Stimulated activated naive CD4-positive, alpha-beta T cell treated with Interleukin-2 at 50 U/mL for 16 hours (primary cell): ENCODE data around the gene C2orf81.

Experiments used
- DNase-seq: peaks from one replicate; lab custom pipeline; 2025; lab: John Stamatoyannopoulos, UW

The C2orf81 gene

GRCh38 chr2:74390606-74391005 is 30.8 kb downstream of the C2orf81 start:
- no peak for DNase-seq

- DNase-seq = no peak
Observed at GRCh38 chr2:74387346-74387745, 34.1 kb downstream of the C2orf81 start.

GRCh38 chr2:74385396-74385795 is 36.0 kb downstream of the C2orf81 start:
- no peak for DNase-seq

- DNase-seq = no peak
Observed at GRCh38 chr2:74384051-74384450, 37.4 kb downstream of the C2orf81 start.

GRCh38 chr2:74383254-74383653 is 38.2 kb downstream of the C2orf81 start:
- DNase-seq = no peak

- no peak for DNase-seq
Observed at GRCh38 chr2:74381751-74382150, 39.7 kb downstream of the C2orf81 start.

- DNase-seq = no peak
Observed at GRCh38 chr2:74379851-74380789, 41.3 kb downstream of the C2orf81 start, which contains the start of gene DCTN1. TSS of gene DCTN1 (minus strand) at chr2:74380311. CDS start at chr2:74380037, 274 bp downstream.

GRCh38 chr2:74378007-74378406 is 43.4 kb downstream of the C2orf81 start:
- DNase-seq = no peak

- DNase-seq = no peak
Observed at GRCh38 chr2:74375838-74376237, 45.6 kb downstream of the C2orf81 start.

GRCh38 chr2:74374509-74375205 is 46.8 kb downstream of the C2orf81 start:
- no peak for DNase-seq

GRCh38 chr2:74373985-74374384 is 47.4 kb downstream of the C2orf81 start:
- DNase-seq = no peak

GRCh38 chr2:74373221-74373676 is 48.2 kb downstream of the C2orf81 start:
- DNase-seq = no peak

GRCh38 chr2:74372674-74373073 is 48.7 kb downstream of the C2orf81 start:
- no peak for DNase-seq

- DNase-seq = no peak
Observed at GRCh38 chr2:74371421-74371820, 50.0 kb downstream of the C2orf81 start.

- DNase-seq = no peak
Observed at GRCh38 chr2:74369976-74370375, 51.4 kb downstream of the C2orf81 start.

GRCh38 chr2:74368499-74368898 is 52.9 kb downstream of the C2orf81 start:
- DNase-seq = no peak

- DNase-seq = no peak
Observed at GRCh38 chr2:74367789-74368188, 53.6 kb downstream of the C2orf81 start.

- DNase-seq = no peak
Observed at GRCh38 chr2:74366036-74366435, 55.4 kb downstream of the C2orf81 start.

- DNase-seq = no peak
Observed at GRCh38 chr2:74364533-74365505, 56.6 kb downstream of the C2orf81 start.
